Activated CD8-positive, alpha-beta memory T cell treated with anti-CD3 and anti-CD28 coated beads for 4 hours (primary cell): ENCODE measurements around the gene NCR2.
"Not testable (repeated sequence)": the region's sequence is repeated elsewhere in the genome, so short reads cannot be mapped to it uniquely, and the experiment has no call there.

ENCODE experiments used
- DNase-seq, 2 donors: peaks; one replicate each; pipeline ENCODE4 v3.0.0-alpha.2; 2020; ENCODE audit warnings: low read depth in 2 of 2

Gene NCR2, protein sequence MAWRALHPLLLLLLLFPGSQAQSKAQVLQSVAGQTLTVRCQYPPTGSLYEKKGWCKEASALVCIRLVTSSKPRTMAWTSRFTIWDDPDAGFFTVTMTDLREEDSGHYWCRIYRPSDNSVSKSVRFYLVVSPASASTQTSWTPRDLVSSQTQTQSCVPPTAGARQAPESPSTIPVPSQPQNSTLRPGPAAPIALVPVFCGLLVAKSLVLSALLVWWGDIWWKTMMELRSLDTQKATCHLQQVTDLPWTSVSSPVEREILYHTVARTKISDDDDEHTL

DNA sequence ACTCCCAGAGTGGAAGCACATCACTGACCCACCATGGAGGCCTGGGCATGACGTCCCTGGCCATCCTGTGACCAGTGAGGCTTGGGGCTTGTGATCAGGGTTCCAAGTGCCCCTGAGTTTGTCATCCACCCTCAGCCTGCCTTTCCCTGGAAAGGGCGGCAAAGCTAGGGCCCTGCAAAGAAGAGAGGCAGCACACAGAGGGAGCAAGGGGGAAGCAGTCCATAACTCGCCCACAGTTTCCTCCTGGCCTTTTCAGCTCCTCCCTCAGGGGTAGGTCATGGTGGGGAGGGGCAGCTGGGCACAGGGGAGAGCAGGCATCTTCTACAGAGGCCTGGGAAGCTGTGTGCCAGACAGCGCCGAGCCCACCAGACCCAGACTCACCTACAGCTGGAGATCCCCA, at the start of gene NCR2:
NCR2 (plus strand) TSS at position 313 of the 400 bp plus-strand sequence. CDS start 269 bp downstream, outside the sequence.
- DNase-seq, result no peak

DNA sequence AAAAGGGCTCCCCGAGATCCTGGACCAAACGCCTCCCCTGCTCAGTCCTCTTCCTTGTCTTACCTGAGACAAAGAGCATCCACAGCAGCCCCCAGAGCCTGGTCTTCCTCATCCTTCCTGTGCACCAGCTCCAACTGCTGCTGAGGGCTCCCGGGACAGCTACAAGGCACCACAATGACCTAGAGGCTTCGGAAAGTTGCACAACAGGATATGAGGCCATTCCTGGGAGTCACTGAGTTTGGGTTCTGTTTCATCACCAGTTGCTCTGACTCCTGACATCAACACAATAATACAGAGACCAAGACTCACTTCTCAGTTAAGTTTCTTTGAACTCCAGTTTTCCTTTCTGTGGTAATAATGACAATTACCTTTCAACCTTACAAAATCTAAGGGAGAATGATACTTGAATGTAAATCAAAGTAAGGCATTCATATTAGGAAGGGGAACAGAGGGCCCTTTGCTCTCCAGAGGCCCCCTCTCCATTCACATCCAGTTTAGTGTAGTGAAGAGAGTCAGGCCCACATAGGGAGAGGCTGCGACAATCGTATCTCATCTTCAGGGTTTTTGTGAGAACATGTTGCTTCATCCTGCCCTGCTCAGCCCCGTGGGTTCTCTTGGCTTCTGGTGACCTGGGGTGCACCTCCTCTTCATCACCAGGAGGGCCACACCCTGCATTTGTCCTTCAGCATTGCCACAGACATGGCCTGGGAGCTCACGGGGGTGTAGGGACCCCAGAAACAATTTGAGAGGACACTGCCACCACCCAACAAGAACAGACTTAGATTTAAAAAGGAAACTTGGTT, 48.7 kb upstream of the NCR2 start, which contains the start of gene TREM1:
TREM1 (minus strand) TSS at position 139 of the 803 bp plus-strand sequence; CDS start at position 112, 27 bp downstream.
- DNase-seq, result no peak

DNA sequence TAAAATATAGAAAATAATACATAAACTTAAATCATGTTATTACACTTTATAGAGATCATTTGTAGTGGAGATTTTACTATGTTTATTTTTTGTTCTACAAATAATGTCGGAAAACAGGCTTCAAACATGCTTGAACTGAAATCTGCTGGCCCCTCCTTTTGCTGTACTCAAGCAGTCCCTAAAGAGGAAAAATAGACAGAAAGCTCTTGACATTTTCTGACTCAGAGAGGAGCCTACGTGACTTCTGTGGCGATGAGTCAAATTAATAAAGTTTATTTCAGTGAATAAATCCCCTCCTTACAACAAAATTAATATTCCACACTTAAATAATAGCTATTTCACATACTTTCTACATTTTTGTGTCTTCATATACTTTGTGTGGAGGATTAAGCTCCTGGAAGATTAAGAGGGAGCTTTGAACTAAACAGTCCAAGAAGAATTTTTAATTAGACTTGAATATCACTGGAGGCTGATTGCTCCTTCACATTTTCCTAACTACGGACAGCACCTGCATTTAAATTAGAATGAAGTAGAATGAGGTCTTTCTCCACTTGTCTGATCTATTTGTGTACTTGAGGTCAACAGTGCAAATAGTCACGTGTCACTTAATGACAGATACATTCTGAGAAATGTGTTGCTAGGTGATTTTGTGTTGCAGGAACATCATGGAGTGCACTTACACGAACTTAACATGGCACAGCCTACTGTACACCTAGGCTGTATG, 47.2 kb upstream of the NCR2 start:
- DNase-seq, result no peak

DNA sequence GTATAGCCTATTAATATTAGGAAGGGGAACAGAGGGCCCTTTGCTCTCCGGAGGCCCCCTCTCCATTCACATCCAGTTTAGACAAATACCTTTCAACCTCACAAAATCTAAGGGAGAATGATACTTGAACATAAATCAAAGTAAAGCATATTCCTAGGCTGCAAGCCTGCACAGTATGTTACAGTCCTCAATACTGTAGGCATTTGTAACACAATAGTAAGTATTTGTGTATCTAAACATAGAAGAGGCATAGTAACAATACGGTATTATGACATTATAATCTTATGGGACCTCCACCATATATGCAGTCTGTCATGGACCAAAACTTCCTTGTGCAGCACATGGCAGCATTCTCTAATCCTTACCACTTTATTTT, 46.7 kb upstream of the NCR2 start:
- DNase-seq, result no peak

DNA sequence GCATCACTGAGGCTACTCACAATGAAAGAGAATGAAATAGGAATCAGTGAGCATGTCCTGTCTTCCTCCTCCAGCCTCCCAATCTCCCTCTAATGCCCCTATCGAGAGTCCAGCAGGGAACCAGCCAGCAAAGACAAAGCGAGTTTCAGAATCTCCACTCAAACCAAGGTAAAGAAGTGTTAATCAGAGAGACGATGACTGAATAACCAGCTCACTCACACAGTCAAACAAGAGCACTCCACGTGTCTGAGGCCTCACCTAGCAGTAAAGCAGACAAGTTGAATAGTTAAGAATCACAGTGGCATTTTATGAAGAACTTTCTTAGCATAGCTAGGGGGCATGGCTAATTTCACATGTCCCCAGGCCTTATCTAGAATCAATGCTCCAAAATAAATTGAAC, 45.6 kb upstream of the NCR2 start:
- no peak for DNase-seq

DNA sequence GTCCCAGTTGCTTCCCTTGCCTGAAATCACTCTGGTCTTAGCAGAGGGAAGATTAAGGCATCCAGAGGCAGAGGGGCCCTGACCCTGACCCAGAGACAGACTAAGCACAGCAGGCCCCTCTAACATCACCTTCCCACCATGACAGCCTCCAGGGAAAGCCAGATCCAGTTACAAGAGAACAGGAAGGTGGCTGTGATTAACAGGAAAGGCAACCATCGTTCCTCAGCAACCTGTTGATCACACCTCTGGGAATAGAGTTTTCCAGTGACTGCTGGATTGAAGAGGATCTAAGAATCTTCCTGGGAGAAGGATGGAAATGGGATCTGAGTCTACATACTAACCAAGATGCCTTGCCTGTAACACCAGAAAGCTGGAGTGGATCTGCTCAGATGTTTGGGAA, 43.7 kb upstream of the NCR2 start:
- DNase-seq, result no peak

DNA sequence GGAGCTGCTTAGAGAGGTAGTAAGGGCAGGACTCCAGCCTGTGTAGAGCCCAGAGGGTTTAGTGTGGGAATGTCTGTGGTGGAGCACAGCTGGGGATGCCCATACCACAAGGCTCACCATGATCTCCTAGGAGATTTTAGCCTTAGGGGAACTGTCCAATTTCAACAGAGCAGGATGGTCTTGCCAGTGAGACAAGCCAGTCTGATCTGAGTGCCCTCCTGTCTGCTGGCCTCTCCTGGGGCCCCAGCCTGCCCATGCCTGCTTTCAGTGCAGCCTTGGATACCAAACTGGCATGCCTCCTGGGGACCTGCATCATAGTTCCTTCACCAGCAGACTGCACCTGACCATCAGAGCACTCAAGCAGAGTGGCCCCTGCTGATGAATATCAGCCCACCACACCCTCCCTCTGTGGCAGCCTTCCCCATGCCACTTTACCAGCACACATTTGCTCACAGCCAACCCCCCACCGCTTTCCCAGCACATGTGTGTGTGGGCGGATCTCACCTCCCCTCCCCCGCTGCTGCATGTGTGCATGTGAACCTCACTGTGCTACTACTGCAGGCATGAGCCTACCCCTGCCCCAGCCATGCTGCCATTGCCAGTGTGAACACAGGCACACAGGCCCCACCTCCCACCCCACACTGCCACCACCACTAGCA, 41.1 kb upstream of the NCR2 start:
- DNase-seq, result no peak

DNA sequence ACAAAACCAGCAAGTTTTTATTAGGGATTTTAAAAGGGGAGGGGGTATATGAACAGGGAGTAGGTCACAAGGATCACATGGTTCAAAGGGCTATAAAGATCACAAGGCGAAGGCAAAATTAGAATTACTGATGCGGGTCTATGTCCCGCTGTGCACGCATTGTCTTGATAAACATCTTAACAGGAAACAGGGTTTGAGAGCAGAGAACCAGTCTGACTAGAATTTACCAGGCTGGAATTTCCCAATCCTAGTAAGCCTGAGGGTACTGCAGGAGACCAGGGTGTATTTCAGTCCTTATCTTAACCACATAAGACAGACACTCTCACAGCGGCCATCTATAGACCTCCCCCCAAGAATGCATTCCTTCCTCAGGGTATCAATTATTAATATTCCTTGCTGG, 38.2 kb upstream of the NCR2 start:
- not testable (repeated sequence) for DNase-seq

DNA sequence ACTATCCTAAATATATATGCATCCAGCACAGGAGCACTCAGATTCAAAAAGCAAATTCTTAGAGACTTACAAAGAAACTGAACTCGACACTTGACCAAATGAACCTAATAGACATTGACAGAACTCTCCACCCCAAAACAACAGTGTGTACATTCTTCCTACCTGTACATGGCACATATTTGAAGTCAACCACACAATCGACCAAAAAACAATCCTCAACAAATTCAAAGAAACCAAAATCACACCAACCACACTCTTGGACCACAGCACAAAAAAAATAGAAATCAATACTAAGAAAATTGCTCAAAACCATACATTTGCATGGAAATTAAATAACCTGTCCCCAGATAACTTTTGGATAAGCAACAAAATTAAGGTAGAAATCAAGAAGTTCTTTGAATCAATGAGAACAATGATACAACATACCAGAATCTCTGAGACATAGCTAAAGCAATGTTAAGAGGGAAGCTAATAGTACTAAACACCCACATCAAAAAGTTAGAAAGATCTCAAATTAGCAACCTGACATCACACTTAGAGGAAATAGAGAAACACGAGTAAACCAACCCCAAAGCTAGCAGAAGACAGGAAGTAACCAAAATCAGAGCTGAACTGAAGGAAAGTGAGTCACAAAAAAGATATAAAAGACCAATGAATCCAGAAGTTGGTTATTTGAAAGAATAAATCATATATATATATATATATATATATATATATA, 36.5 kb upstream of the NCR2 start:
- DNase-seq, result no peak

DNA sequence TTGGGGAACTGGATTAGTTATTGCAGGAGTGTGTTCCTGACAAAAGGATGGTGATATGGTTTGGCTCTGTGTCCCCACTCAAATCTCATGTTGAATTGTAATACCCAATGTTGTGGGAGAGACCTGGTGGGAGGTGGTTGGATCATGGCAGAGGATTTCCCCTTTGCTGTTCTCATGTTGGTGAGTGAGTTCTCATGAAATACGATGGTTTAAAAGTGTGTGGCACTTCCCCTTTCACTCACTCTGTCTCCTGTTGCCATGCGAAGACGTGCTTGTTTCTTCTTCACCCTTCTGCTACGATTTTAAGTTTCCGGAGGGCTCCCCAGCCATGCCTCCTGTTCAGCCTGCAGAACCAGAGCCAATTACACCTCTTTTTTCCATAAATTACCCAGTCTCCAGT, 32.8 kb upstream of the NCR2 start:
- DNase-seq, result no peak

DNA sequence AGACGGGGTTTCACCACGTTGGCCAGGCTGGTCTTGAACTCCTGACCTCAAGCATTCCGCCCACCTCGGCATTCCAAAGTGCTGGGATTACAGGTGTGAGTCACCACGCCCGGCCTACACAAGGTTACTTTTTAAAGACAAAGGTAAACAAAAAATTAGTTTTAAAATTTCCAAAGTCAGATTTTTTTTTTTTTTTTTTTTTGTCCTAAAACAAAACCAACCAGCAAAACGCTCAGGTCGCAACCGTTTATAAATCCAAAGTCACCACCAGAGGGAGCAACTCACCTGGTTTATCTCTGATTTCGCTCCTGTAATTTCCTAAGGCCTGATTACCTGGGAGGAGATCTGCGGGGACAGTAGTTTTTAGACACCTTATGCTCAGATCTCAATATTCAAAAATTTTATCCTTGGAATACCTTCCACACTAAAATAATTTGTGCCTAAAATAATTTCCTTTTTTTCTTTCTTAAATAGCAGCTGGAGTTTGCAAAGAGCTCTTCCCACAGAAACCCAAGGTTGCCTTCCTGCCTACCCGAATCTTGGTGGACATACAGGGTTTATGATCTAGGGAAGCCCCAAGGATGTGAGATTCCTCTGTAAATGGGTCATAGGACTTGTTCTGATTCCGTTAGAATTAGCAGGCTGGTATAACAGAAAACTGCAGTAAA, 29.1 kb upstream of the NCR2 start:
- DNase-seq, result no peak

DNA sequence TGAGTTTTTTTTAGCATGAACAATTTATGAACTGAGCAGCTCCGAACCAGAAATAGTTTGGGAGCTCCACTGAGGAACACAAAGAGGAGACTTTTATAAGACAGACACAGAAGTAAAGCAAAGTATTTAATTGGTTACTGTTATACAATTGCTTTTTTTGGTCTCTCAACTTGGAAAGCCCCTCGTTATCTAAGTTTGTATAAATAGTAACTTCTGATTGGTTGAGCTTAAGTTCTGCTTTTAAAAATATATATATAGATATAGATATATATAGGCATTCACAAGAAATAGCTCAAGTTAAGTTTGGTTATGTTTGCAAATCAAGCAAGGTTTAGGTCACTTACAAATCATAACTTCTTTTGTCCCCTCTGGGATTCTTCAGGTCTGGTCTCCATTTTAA, 20.2 kb upstream of the NCR2 start:
- DNase-seq, result no peak

DNA sequence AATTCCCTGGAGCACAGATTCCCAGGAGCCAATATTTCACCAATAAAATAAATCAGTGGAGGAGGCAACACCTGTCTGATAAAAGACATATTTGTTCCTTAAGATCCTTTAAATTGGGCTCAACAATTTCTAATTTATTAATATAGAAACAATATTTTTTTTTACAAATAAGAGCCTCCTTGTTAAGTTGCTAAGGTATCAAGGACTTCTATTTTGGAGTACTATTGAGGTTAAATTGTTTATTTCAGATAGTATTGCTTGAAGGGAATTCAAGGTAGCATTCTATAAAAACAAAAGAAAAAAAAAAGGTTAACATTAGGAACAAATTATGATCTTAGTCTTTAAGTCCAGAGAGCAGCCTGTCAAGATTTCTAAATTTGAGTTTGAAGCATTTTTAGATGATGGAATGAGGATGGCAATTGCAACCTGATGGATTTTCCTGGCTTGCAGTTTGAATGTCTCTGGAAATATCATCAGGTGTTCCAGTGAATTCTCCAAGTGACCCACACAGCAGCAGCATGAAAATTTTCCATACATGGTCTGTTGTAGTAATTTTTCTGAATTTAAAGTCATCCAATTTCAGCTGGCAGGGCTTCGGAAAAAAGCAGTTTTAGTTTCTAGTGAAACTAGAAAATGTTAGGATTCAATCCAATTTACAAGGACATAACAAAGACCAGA, 19.3 kb upstream of the NCR2 start:
- no peak for DNase-seq

DNA sequence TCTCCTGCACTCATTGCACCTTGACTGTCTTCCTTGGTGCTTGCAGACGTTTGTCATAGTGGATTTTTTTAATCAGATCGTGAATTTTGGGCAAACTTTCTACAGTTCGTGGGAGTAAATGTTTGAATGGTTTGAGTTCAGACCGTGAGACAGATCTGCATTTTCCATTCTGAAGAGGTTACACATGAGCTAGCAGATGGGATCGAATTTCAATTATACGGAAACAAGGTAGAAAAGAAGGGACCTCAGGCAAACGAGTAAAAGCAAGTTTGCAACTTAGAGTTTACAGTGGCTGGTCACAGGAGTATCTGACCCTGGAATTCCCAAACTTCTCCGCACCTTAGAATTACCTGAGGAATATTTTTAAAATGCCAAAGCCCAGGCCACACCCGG, 17.2 kb upstream of the NCR2 start:
- no peak for DNase-seq

DNA sequence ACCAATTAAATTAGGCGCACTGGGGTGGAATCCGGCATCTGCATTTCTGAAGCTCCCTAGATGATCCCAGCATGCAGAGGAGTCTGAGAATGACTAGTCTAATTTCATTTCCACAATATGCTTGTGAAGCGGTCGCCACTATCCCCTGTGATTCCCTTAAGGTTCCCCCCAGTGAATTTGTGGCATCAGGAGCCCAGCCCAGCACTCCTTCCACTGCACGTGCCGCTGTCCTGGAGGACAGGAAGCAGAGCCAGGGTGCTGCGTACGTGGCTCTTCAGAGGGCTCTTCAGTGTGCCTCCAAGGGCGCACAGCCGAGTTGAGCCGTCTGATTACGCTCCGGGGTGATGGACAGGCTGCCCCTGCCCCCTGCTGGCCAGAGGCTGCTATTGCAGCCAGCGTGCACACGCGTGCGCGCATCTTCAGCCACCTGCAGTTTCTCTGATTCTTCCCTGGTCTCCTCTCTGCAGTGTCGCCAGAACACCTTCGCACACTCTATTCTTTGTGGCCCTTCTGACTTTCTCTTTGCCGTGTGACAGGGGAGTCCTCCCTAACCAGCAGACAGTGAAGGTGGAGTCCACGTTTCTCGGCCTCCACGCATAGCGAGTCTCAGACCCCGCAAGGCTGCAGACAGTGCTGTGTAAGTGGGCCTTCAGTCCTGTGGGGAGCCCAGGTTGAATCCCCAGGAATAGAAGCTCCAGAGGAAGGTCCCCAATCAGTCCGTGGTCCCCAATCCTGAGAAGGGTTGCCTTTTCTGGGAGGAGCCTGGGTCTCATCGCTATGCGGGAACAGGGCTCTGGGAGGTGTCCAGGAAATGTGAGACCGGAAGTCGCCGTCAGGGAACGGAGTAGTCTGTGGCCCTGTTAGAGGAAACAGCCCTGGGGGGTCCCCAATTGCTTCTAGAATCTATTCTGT, 16.5 kb upstream of the NCR2 start:
- peak; percentile 61 to 66 for DNase-seq

DNA sequence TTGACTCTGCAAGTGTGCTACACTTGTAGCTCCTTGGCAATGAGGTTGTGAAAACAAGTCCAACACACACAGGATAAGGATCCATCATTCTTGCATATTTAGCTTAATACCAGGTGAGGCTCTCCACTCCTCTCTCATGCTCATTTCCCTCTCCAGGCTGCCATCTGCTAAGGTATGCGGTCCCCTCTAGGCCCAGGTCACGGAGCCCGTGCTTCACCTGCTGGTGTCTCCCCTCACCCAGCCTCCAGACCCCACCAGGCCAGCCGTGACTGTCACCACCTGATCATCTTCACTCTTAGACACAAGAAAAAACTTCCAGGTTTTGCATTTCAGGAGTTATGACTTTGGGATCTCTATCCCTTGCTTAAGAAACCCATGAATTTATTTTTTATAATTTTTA, 14.2 kb upstream of the NCR2 start:
- DNase-seq, result no peak

DNA sequence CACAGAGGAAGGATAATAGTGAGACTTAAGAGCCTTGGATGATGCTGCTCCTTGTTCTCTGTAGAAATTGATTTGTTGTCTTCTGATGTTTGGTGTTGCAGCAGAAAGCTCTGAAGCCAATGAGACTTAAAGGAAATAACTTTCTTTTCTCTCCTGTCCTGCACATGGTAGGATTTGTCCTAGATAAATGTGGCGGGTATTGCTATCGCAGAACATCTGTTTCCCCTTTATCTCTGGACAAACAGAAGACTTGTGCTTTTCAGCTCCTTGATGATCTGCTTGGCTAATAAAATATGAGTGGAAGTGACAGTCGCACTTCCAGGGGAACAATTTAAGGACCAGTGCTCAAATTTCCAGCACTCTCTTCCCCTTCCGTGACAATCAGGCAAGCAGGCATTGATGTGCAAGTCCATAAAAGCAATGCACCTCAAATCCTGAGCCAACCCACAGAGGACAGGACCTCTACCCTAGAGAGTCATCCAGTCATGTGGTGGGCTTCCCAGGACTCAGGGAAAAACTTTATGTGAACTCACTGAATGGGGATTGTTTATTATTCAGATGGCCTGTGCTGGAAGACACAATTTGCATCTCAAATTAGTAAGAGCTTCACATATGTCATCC, 9.9 kb upstream of the NCR2 start:
- no peak for DNase-seq

DNA sequence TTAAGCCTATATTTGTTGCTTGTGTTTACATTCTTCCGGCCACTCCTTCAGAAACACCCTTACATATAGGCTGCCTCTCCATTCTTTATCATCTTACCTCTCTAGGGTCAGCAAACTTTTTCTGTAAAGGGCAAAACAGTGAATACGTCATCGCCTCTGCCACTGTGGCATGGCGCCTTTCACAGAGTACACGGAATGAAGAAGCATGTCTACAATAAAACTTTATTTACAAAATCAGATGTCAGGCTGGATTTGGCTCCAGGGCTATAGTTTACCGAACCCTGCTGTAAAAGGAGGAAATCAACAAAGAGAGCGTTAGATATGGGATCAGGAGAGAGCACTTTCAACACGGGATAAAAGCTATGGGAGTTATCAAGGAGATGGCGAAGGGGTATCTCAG, 9.3 kb upstream of the NCR2 start:
- no peak for DNase-seq

DNA sequence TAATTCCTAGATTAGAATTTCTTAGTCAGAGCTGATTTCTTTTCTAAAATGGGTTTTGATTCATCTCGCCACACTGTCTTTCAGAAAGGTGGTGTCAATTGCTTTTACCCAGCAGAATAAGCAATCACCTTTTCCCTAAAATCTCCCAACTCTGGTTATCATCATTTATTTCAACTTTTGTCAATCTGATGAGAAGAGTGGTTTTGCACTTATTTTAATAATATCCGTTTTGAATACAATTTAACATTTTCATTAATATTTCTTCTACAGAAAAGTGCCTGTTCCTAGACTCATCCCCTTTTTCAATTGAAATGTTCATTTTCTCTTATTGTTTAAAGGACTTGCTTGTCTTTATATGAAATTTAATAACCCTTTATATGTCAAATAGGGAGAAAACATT, 8.2 kb upstream of the NCR2 start:
- DNase-seq, result no peak
